HepG2 (cell line): Measurements from ENCODE around the gene LRRIQ4. TPM values are rescaled to one million over a fixed set of nuclear protein-coding genes. Genes with fewer than 3 reads are reported as not detected.

Experiments
- ATAC-seq: fragments of 200-7000 bp; cut with Tn5 transposase; 3 replicates; pipeline ENCODE4 v1.9.1; 2020; ENCODE audit warnings: mild to moderate bottlenecking, moderate library complexity
- BruUV-seq: library from RNA; stranded (reverse); fragments of 400-500 nt; replicated peaks from 2 replicates; lab custom pipeline; 2021; lab: Mats Ljungman, UMichigan
- CTCF ChIA-PET: fragments of 300-600 bp; formaldehyde crosslinking; extraction: SDS; loops from one replicate; lab custom pipeline; 2021; ENCODE audit warnings: low total read pairs, inconsistent platforms, low intra/inter-chr PET ratio; lab: Yijun Ruan, JAX
- POLR2A ChIA-PET: fragments of 350-600 bp; sonication (Branson Sonifier 250); formaldehyde crosslinking; loops from one replicate; lab custom pipeline; 2020; ENCODE audit warnings: antibody characterized with exemption, inconsistent platforms; lab: Yijun Ruan, JAX
- DNase-seq: peaks from one replicate; pipeline ENCODE4 v3.0.0-alpha.2; 2015; ENCODE audit warnings: low spot score
- FAIRE-seq: peaks from 3 replicates; lab custom pipeline; 2011; peaks lifted over from hg19 to GRCh38; lab: Jason Lieb, UNC
- H2AFZ ChIP-seq: one replicate; pipeline ENCODE4 v1.6.1; 2011; ENCODE audit warnings: low read length, inconsistent platforms
- H3K27ac ChIP-seq: fragments of 300-600 bp; 3 replicates; pipeline ENCODE4 v1.8.0; 2011; ENCODE audit warnings: mixed run types, mild to moderate bottlenecking, mixed read lengths, low read length, inconsistent platforms; ENCODE audit not compliant: insufficient read depth; ENCODE audit errors: extremely low read length
- H3K27me3 ChIP-seq, 2 experiments: fragments of 200-600 bp in 1 of 2; 2 replicates in 1 of 2; 3 replicates in 1 of 2; pipeline versions ENCODE4 v1.6.0 to v1.8.0; 2011; ENCODE audit warnings: low read length in 2 of 2, mild to moderate bottlenecking in 2 of 2, moderate library complexity in 2 of 2, inconsistent platforms in 1 of 2; ENCODE audit not compliant: insufficient read depth in 2 of 2, control insufficient read depth in 1 of 2
- H3K36me3 ChIP-seq, 2 experiments: fragments of 200-600 bp in 1 of 2; replicated peaks in 1 of 2; 2 replicates in 1 of 2; 3 replicates in 1 of 2; pipeline versions ENCODE4 v1.5.1 to v1.8.0; 2011; ENCODE audit warnings: low read length in 2 of 2, inconsistent platforms in 1 of 2; ENCODE audit not compliant: insufficient read depth in 2 of 2, control insufficient read depth in 1 of 2
- H3K4me1 ChIP-seq: 2 replicates; pipeline ENCODE4 v1.5.1; 2012; ENCODE audit warnings: low read length, inconsistent platforms; ENCODE audit not compliant: insufficient read depth
- H3K4me2 ChIP-seq: 2 replicates; pipeline ENCODE4 v1.6.0; 2011; ENCODE audit warnings: low read depth, low read length, inconsistent platforms
- H3K4me3 ChIP-seq, 3 experiments: fragments of 200-600 bp in 1 of 3; sonication (generic), shearing (Covaris generic) in 1 of 3; replicated peaks in 1 of 3; 2 replicates each; pipeline ENCODE4 v1.5.1; 2011 to 2016; ENCODE audit warnings: low read length in 3 of 3, inconsistent platforms in 2 of 3, low read depth in 2 of 3, mild to moderate bottlenecking in 2 of 3, control low read depth in 1 of 3, mixed read lengths in 1 of 3; ENCODE audit not compliant: insufficient read depth in 1 of 3
- H3K79me2 ChIP-seq: one replicate; pipeline ENCODE4 v1.6.1; 2011; ENCODE audit warnings: low read length, inconsistent platforms; ENCODE audit not compliant: insufficient read depth
- H3K9ac ChIP-seq: 2 replicates; pipeline ENCODE4 v1.6.0; 2011; ENCODE audit warnings: mild to moderate bottlenecking, low read depth, low read length, inconsistent platforms; ENCODE audit not compliant: insufficient read depth
- H3K9me3 ChIP-seq: 2 replicates; pipeline ENCODE4 v1.5.1; 2012; ENCODE audit warnings: mild to moderate bottlenecking, low read length
- H4K20me1 ChIP-seq: 2 replicates; pipeline ENCODE4 v1.6.0; 2011; ENCODE audit warnings: inconsistent platforms, mild to moderate bottlenecking, low read length, moderate library complexity; ENCODE audit not compliant: insufficient read depth
- ATRX ChIP-seq: sonication (generic); formaldehyde crosslinking; IDR thresholded peaks from 2 replicates; pipeline ENCODE4 v1.4.0; 2020; ENCODE audit warnings: missing genetic modification reagents, borderline replicate concordance
- EP300 ChIP-seq, 3 experiments: sonication (generic) in 1 of 3; formaldehyde crosslinking in 1 of 3; IDR thresholded peaks; 2 replicates each; pipeline versions ENCODE4 v1.5.1 to v1.6.1; 2011 to 2020; ENCODE audit warnings: low read depth in 2 of 3, low read length in 2 of 3, borderline replicate concordance in 1 of 3, improper control_type of control experiment in 1 of 3, mild to moderate bottlenecking in 1 of 3, missing genetic modification reagents in 1 of 3, moderate library complexity in 1 of 3
- HMG20B ChIP-seq: conservative IDR thresholded peaks from 2 replicates; pipeline ENCODE4 v1.6.1; 2016; ENCODE audit warnings: missing genetic modification reagents, missing compliant biosample characterization
- HOXD1 ChIP-seq: sonication (generic); formaldehyde crosslinking; IDR thresholded peaks from 2 replicates; pipeline ENCODE4 v1.5.0; 2020; ENCODE audit warnings: missing genetic modification reagents
- POGZ ChIP-seq: sonication (generic); formaldehyde crosslinking; IDR thresholded peaks from 2 replicates; pipeline ENCODE4 v1.4.0; 2020; ENCODE audit warnings: mild to moderate bottlenecking, missing genetic modification reagents
- SMAD3 ChIP-seq: sonication (generic); formaldehyde crosslinking; IDR thresholded peaks from 2 replicates; pipeline ENCODE4 v1.4.0; 2020; ENCODE audit warnings: missing genetic modification reagents
- TCF7 ChIP-seq: sonication (generic); IDR thresholded peaks from 2 replicates; pipeline ENCODE4 v1.6.1; 2016; ENCODE audit warnings: antibody characterized with exemption, low read depth
- TEAD2 ChIP-seq: sonication (generic); formaldehyde crosslinking; IDR thresholded peaks from 2 replicates; pipeline ENCODE4 v1.9.0; 2021; ENCODE audit warnings: missing genetic modification reagents
- YEATS4 ChIP-seq: sonication (generic); formaldehyde crosslinking; IDR thresholded peaks from 2 replicates; pipeline ENCODE4 v1.4.0; 2020; ENCODE audit warnings: missing genetic modification reagents, borderline replicate concordance
- ZFX ChIP-seq: sonication (generic); formaldehyde crosslinking; IDR thresholded peaks from 2 replicates; pipeline ENCODE4 v1.4.0; 2020; ENCODE audit warnings: mild to moderate bottlenecking, low read depth, missing genetic modification reagents, moderate library complexity
- ZNF343 ChIP-seq: sonication (generic); formaldehyde crosslinking; IDR thresholded peaks from 2 replicates; pipeline ENCODE4 v1.4.0; 2020; ENCODE audit warnings: mild to moderate bottlenecking, missing genetic modification reagents
- ZNF619 ChIP-seq: sonication (generic); formaldehyde crosslinking; IDR thresholded peaks from 2 replicates; pipeline ENCODE4 v1.4.0; 2020; ENCODE audit warnings: mild to moderate bottlenecking, missing genetic modification reagents
- ZNF7 ChIP-seq: IDR thresholded peaks from 2 replicates; pipeline ENCODE4 v1.6.1; 2016; ENCODE audit warnings: missing biosample characterization, missing genetic modification reagents
- WGBS: methylation state at CpG from one replicate; pipeline ENCODE4 v1.1.6; 2017; ENCODE audit warnings: low lambda C conversion rate; 5-methylcytosine and 5-hydroxymethylcytosine counted together
- in situ Hi-C: cut with HindIII; loops from 2 replicates; pipeline ENCODE4 v1.10.0; 2017; ENCODE audit warnings: low pct_unique_long_range_greater_than_20kb; ENCODE audit not compliant: extremely low pct_ligation_motif_present
- intact Hi-C: fragments of 100-400 bp; cut with micrococcal nuclease; formaldehyde crosslinking; loops from one replicate; pipeline ENCODE4 v1.10.0; 2022; ENCODE audit not compliant: unreplicated experiment
- polyA plus RNA-seq, 8 experiments: library from polyadenylated mRNA; depleted of rRNA in 3 of 8; stranded (reverse) in 7 of 8; unstranded in 1 of 8; fragments of >200 nt; fragmentation: Illumina TruSeq in 4 of 8; extraction: Trizol in 4 of 8; gene quantifications; 2 replicates each; pipeline versions ENCODE4 v1.2.1 to v1.2.3, GENCODE V29; 2011 to 2016; ENCODE audit warnings: low read depth in 4 of 8, missing spikeins in 1 of 8, mixed read lengths in 1 of 8; ENCODE audit not compliant: insufficient read depth in 1 of 8
- total RNA-seq, 5 experiments: library from RNA; depleted of rRNA; stranded (reverse); fragments of >200 nt; fragmentation: Illumina TruSeq; extraction: Trizol; gene quantifications; 2 replicates each; pipeline ENCODE4 v1.2.3, GENCODE V29; 2016; ENCODE audit warnings: low read depth in 1 of 5
- TF ChIP-seq, protein P1 (sequence below): sonication (generic); formaldehyde crosslinking; IDR thresholded peaks from 2 replicates; pipeline ENCODE4 v1.5.1; 2020; ENCODE audit warnings: mild to moderate bottlenecking, missing genetic modification reagents, moderate library complexity

LRRIQ4 gene
- total and polyA plus RNA-seq, 2 of the 13 experiments (the other 11 are each of a cell fraction or from before 2014, with no cell fraction given), result not detected

DNA sequence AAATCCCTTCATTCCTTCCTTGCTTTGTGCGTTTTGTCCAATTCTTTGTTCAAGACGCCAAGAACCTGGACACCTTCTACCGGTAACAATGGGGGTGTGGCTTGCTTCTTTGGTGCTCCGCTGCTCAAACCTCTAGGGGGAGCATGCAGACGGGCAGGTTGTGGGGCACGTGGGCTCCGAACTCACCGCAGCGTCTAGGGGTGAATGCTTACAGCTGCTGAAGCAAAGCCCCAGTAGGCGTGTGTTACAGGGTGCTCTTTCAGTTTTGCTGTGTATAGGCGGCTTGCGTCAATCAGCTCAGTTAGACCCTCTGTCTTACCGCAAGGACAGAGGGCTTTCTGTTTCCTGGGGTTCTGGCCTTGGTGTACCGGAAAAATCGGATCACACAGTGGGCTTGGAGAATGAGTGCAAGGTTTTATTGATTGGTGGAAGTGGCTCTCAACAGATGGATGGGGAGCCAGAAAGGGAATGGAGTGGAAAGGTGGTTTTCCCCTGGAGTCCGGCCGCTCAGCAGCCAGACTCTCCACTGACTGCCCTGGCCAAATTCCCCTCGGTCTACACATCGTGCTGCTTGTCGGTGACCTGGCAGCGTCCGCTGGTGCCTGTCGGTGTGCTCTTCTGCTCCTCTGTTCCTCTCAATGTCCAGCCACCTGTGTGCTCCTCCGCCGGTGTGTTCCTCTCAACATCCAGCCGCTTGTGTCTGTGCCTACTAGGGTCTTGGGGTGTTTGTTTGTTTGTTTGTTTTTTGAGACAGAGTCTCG, 1.3 kb downstream of the LRRIQ4 start (continued):
- peak; percentile 23; the same call in 1 of the 2 replicates for TF ChIP-seq ZFX
- TF ChIP-seq ATRX (CRISPR knock-in tag), result no peak
- no peak for TF ChIP-seq YEATS4
- TF ChIP-seq, protein P1, sequence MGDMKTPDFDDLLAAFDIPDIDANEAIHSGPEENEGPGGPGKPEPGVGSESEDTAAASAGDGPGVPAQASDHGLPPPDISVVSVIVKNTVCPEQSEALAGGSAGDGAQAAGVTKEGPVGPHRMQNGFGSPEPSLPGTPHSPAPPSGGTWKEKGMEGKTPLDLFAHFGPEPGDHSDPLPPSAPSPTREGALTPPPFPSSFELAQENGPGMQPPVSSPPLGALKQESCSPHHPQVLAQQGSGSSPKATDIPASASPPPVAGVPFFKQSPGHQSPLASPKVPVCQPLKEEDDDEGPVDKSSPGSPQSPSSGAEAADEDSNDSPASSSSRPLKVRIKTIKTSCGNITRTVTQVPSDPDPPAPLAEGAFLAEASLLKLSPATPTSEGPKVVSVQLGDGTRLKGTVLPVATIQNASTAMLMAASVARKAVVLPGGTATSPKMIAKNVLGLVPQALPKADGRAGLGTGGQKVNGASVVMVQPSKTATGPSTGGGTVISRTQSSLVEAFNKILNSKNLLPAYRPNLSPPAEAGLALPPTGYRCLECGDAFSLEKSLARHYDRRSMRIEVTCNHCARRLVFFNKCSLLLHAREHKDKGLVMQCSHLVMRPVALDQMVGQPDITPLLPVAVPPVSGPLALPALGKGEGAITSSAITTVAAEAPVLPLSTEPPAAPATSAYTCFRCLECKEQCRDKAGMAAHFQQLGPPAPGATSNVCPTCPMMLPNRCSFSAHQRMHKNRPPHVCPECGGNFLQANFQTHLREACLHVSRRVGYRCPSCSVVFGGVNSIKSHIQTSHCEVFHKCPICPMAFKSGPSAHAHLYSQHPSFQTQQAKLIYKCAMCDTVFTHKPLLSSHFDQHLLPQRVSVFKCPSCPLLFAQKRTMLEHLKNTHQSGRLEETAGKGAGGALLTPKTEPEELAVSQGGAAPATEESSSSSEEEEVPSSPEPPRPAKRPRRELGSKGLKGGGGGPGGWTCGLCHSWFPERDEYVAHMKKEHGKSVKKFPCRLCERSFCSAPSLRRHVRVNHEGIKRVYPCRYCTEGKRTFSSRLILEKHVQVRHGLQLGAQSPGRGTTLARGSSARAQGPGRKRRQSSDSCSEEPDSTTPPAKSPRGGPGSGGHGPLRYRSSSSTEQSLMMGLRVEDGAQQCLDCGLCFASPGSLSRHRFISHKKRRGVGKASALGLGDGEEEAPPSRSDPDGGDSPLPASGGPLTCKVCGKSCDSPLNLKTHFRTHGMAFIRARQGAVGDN (CRISPR knock-in tag), result peak; percentile 53
- TF ChIP-seq HOXD1 (CRISPR knock-in tag), result no peak
- no peak for TF ChIP-seq TEAD2
- no peak for TF ChIP-seq ZNF7 (CRISPR knock-in tag)
- TF ChIP-seq POGZ, result no peak
- TF ChIP-seq HMG20B (CRISPR knock-in tag), result no peak

DNA sequence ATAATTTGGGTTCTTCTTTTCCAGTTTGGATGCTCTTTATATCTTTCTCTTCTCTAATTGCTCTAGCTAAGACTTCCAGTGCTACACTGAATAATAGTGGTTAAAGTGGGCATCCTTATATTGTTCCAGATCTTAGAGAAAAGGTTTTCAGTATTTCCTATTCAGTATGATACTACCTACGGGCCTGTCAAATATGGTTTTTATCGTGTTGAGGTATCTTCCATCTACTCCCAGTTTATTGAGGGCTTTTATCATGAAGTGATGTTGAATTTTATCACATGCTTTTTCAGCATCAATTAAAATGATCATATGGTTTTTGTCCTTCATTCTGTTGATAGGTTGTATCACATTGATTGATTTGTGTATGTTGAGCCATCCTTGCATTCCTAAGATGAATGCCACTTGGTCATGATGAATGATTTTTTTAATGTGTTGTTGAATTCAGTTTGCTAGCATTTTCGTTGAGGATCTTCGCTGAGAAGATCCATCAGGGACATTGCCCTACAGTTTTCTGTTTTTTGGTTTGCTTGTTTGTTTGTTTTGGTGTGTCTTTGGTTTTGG, 3.0 kb downstream of the LRRIQ4 start:
- FAIRE-seq, result no peak
- H3K27me3 ChIP-seq, result peaks cover 0 to 14% of the 10 kb centered on the region in 2 experiments; a peak in 2 of 5 replicates

More for the DNA sequence above, 3.0 kb downstream of the LRRIQ4 start:
- intact Hi-C loops, result no loop called here
- no peak for ATAC-seq
- CTCF ChIA-PET, result no interaction called here
- H4K20me1 ChIP-seq, result no peaks in the 10 kb centered on the region
- POLR2A ChIA-PET, result no interaction called here
- H2AFZ ChIP-seq, result no peak overlapping the region
- H3K79me2 ChIP-seq, result no peaks in the 10 kb centered on the region
- peaks cover 14% of the 10 kb centered on the region for H3K4me1 ChIP-seq
- H3K9ac ChIP-seq, result no peak overlapping the region
- no peak overlapping the region for H3K4me3 ChIP-seq
- no TSS peak for BruUV-seq
- no peak for TF ChIP-seq EP300 (IDR thresholded peaks at IDR 0.05; ENCODE audit: low read depth in 2 of 2, low read length in 2 of 2)
- no peak for TF ChIP-seq EP300 (CRISPR knock-in tag; IDR thresholded peaks at IDR 0.05; ENCODE audit: borderline replicate concordance)
- no peak for TF ChIP-seq SMAD3 (CRISPR knock-in tag)
- TF ChIP-seq ZNF343, result no peak
- TF ChIP-seq ZNF619 (CRISPR knock-in tag), result no peak
- no peak for TF ChIP-seq TCF7
- TF ChIP-seq, all 625 proteins: peak for 0
- Histone ChIP-seq H3K4me2 (no peak overlapping the region), H3K36me3 (no peaks in the 10 kb centered on the region), H3K9me3 (peaks cover 7% of the 10 kb centered on the region), H3K27ac (no peak overlapping the region)
- WGBS, result 1% methylated on average over 4 of the region's 4 CpGs
- in situ Hi-C loops, result no loop called here
- DNase-seq, result no peak
